ENCODE measurements around the gene COX7B.

GRCh38 chrX:77910108-77910840 lies 11.0 kb downstream of the COX7B start, which contains the start of gene ATP7A:
- TF ChIP-seq POLR2A (IDR thresholded peaks at IDR 0.05; ENCODE audit: low read depth, low read length) (0 out of 2 replicates have a peak, but pooled peaks have one; percentile 26), POLR2AphosphoS5 (IDR thresholded peaks at IDR 0.05; ENCODE audit: low read depth, low read length) (peak; percentile 43; the same call in 1 of the 2 replicates)

Measured in GM12892 (cell line).